IPS-20b (cell line): ENCODE measurements around the gene WSB1.

Source experiments
- H3K27ac ChIP-seq: one replicate; pipeline ENCODE4 v1.5.1; 2013; ENCODE audit warnings: low read length
- H3K27me3 ChIP-seq: 2 replicates; pipeline ENCODE4 v1.6.1; 2013; ENCODE audit warnings: mild to moderate bottlenecking, low read length, inconsistent platforms; ENCODE audit not compliant: insufficient read depth
- H3K36me3 ChIP-seq: 2 replicates; pipeline ENCODE4 v1.6.1; 2013; ENCODE audit warnings: low read depth, mild to moderate bottlenecking, inconsistent platforms, low read length, moderate library complexity; ENCODE audit not compliant: insufficient read depth
- H3K4me1 ChIP-seq: 2 replicates; pipeline ENCODE4 v1.6.1; 2013; ENCODE audit warnings: mild to moderate bottlenecking, control low read depth, inconsistent platforms, low read length, moderate library complexity; ENCODE audit not compliant: insufficient read depth
- H3K4me3 ChIP-seq: 2 replicates; pipeline ENCODE4 v1.5.1; 2013; ENCODE audit warnings: mild to moderate bottlenecking, low read length, inconsistent platforms
- H3K9ac ChIP-seq: 2 replicates; pipeline ENCODE4 v1.6.1; 2013; ENCODE audit warnings: low read depth, mild to moderate bottlenecking, inconsistent platforms, low read length, moderate library complexity
- H3K9me3 ChIP-seq: 2 replicates; pipeline ENCODE4 v1.6.1; 2013; ENCODE audit warnings: mild to moderate bottlenecking, low read depth, low read length, inconsistent platforms; ENCODE audit not compliant: insufficient read depth

WSB1 gene

GRCh38 chr17:27282054-27282551 is 11.8 kb upstream of the WSB1 start:
- H3K27me3 ChIP-seq, result no peaks in the 10 kb centered on the region
- no peaks in the 10 kb centered on the region for H3K36me3 ChIP-seq
- H3K4me3 ChIP-seq, result no peak overlapping the region
- H3K9ac ChIP-seq, result no peak overlapping the region
- no peaks in the 10 kb centered on the region for H3K9me3 ChIP-seq
- H3K27ac ChIP-seq, result no peak overlapping the region
- peaks cover 1% of the 10 kb centered on the region; the same call in 1 of the 2 replicates for H3K4me1 ChIP-seq

GRCh38 chr17:27283060-27283459 is 10.9 kb upstream of the WSB1 start:
- Histone ChIP-seq H3K9me3 (no peaks in the 10 kb centered on the region), H3K27me3 (no peaks in the 10 kb centered on the region), H3K36me3 (no peaks in the 10 kb centered on the region), H3K4me3 (no peak overlapping the region), H3K4me1 (no peaks in the 10 kb centered on the region), H3K9ac (no peak overlapping the region), H3K27ac (no peak overlapping the region)

DNA sequence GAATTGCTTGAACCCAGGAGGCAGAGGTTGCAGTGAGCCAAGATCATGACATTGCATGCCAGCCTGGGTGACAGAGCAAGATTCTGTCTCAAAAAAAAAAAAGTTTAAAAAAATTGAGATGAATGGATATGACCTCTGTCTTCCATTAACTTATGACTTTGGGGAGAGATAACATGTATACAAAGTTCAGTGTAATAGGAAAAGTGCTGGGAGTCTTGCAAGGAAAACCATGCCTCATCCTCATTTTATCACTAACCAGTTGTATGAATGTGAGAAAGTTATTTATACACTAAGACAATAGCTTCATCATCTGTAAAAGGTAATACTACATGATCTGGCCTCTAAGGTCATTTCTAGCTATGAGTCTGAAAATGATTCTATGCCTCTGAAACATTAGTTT is 10.2 kb upstream of the WSB1 start:
- Histone ChIP-seq H3K4me3 (no peak overlapping the region), H3K27ac (no peak overlapping the region), H3K27me3 (no peaks in the 10 kb centered on the region), H3K36me3 (no peaks in the 10 kb centered on the region), H3K9ac (no peak overlapping the region), H3K9me3 (no peaks in the 10 kb centered on the region), H3K4me1 (no peaks in the 10 kb centered on the region)

DNA sequence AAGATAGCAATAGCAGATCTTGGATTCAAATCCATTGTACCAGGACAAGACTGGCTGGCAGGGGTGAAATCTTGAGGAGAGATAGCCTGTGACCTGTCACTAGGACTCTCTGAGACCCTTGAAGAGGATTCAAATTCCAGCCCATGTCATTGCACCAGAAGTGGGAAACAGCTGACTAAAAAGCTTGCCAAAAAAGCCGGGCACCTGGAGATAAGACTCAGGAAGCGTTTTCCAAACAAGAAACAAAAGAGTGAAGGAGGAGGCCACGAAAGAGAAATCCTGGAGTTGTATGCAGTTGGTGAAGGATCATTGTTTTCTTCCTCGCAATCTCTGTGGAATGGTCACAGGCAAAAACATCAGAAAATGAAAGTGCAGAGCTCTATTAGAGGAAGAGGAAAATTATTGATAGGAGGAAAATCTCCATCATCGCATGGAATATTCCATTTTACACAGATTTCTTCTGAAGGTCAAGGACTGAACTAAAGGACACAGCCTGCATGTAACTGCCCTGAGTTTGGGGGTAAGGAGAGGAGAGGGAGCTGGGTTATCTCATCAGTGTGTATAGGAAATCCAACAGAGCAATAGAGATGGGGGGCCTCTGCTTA is 9.0 kb upstream of the WSB1 start:
- H3K36me3 ChIP-seq, result no peaks in the 10 kb centered on the region
- no peak overlapping the region for H3K4me3 ChIP-seq
- no peak overlapping the region for H3K27ac ChIP-seq
- H3K4me1 ChIP-seq, result no peaks in the 10 kb centered on the region
- no peaks in the 10 kb centered on the region for H3K27me3 ChIP-seq
- H3K9me3 ChIP-seq, result no peaks in the 10 kb centered on the region
- no peak overlapping the region for H3K9ac ChIP-seq

- H3K4me3 ChIP-seq, result no peak overlapping the region
- H3K36me3 ChIP-seq, result no peaks in the 10 kb centered on the region
- no peaks in the 10 kb centered on the region for H3K27me3 ChIP-seq
- no peak overlapping the region for H3K27ac ChIP-seq
- no peak overlapping the region for H3K9ac ChIP-seq
- no peaks in the 10 kb centered on the region for H3K4me1 ChIP-seq
- no peaks in the 10 kb centered on the region for H3K9me3 ChIP-seq
Measured at GRCh38 chr17:27285516-27285915, 8.4 kb upstream of the WSB1 start.

- Histone ChIP-seq H3K4me3 (no peak overlapping the region), H3K4me1 (peaks cover 1% of the 10 kb centered on the region; the same call in 1 of the 2 replicates), H3K36me3 (no peaks in the 10 kb centered on the region), H3K9me3 (no peaks in the 10 kb centered on the region), H3K27ac (no peak overlapping the region), H3K27me3 (no peaks in the 10 kb centered on the region), H3K9ac (no peak overlapping the region)
Measured at GRCh38 chr17:27288183-27288582, 5.7 kb upstream of the WSB1 start.

GRCh38 chr17:27289856-27290255 is 4.1 kb upstream of the WSB1 start:
- Histone ChIP-seq H3K27me3 (no peaks in the 10 kb centered on the region), H3K9ac (no peak overlapping the region), H3K4me1 (peaks cover 7% of the 10 kb centered on the region; the same call in 1 of the 2 replicates), H3K27ac (no peak overlapping the region), H3K4me3 (no peak overlapping the region), H3K36me3 (no peaks in the 10 kb centered on the region), H3K9me3 (no peaks in the 10 kb centered on the region)

DNA sequence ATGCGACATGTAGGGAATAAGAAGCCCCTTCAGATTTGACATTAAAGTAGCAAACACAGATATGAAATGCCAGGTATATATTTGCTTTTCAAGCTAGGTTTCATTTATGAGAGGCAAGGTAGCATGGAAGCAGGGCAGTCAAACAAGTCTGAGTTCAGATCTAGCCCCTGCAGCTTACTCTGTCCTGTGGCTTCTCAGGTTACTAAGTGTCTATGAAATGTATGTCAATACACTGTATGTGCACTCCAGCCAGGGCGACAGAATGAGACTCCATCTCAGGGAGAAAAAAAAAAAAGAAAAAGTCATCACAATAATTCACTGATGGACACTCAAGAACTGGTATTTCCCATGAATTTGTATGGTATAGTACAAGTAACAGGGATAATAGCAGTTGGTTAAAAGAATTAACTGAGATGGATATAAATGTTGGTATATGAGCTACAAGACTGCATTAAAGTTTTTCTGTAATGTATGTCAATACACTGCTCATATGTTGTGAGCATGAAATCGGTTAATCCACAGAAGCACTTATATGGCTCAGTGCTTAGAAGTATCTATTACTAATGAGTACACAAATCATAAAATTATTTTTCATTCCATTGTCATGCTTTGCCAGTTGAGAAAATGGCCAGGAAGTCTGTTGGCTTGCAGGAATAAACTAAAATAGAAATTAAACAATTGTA is 2.9 kb upstream of the WSB1 start:
- Histone ChIP-seq H3K36me3 (no peaks in the 10 kb centered on the region), H3K4me3 (no peak overlapping the region), H3K27ac (no peak overlapping the region), H3K27me3 (no peaks in the 10 kb centered on the region), H3K9ac (no peak overlapping the region), H3K9me3 (no peaks in the 10 kb centered on the region), H3K4me1 (peaks cover 12% of the 10 kb centered on the region; the same call in 1 of the 2 replicates)

DNA sequence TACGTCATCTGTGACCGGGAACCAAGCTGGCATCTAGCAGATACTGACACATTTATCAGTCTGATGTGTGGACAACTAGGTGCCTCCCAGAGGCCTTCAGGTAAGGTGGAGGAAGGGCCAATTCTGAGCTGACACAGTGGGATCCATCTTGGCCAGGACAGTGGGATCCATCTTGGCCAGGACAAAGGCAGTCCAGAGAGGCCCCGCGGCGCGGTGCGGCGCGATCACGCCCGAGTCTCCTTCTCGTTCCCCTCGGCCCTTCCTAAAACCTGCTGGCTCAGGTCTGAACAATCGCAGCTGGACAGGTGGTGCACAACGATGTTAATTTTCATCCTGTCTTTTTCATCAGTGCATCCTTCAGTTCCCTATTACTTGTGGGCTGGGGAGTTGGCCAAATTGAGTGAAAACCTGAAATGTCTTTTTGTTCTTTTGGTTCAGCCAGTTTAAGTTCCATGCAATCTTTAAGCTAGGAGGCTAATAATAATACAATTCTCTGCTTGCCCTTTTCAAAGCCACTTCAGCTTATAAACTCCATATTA is 486 bp upstream of the WSB1 start:
- Histone ChIP-seq H3K27ac (no peak overlapping the region), H3K9me3 (no peaks in the 10 kb centered on the region), H3K4me3 (peak overlapping the region; percentile 94; the same call in 1 of the 2 replicates), H3K9ac (peak overlapping the region; percentile 38; the same call in 1 of the 2 replicates), H3K4me1 (peaks cover 17% of the 10 kb centered on the region; the same call in 1 of the 2 replicates), H3K27me3 (no peaks in the 10 kb centered on the region), H3K36me3 (no peaks in the 10 kb centered on the region)

GRCh38 chr17:27294689-27295630 is 1.0 kb downstream of the WSB1 start:
- Histone ChIP-seq H3K9me3 (no peaks in the 10 kb centered on the region), H3K4me1 (peaks cover 17% of the 10 kb centered on the region; the same call in 1 of the 2 replicates), H3K27me3 (no peaks in the 10 kb centered on the region), H3K4me3 (peak overlapping the region; percentile 94), H3K27ac (peak overlapping the region; percentile 92), H3K9ac (peak overlapping the region; percentile 93), H3K36me3 (no peaks in the 10 kb centered on the region)

GRCh38 chr17:27295945-27296344 is 2.0 kb downstream of the WSB1 start:
- no peak overlapping the region for H3K27ac ChIP-seq
- peak overlapping the region; percentile 94 for H3K4me3 ChIP-seq
- H3K27me3 ChIP-seq, result no peaks in the 10 kb centered on the region
- H3K9me3 ChIP-seq, result no peaks in the 10 kb centered on the region
- H3K36me3 ChIP-seq, result no peaks in the 10 kb centered on the region
- H3K9ac ChIP-seq, result peak overlapping the region; percentile 93; the same call in 1 of the 2 replicates
- peaks cover 17% of the 10 kb centered on the region; the same call in 1 of the 2 replicates for H3K4me1 ChIP-seq
